H9 (cell line): ENCODE data around the gene SPRN. TPM values are rescaled to one million over a fixed set of nuclear protein-coding genes. Genes with fewer than 3 reads are reported as not detected.

Experiments used
- DNase-seq: peaks from one replicate; pipeline ENCODE4 v3.0.0-alpha.2; 2017
- H2AFZ ChIP-seq: one replicate; pipeline ENCODE4 v1.6.1; 2013; ENCODE audit warnings: mild to moderate bottlenecking, low read length, control low read depth, moderate library complexity
- H2AK5ac ChIP-seq: 2 replicates; pipeline ENCODE4 v1.6.1; 2013; ENCODE audit warnings: low read length, control low read depth, mixed read lengths; ENCODE audit not compliant: insufficient read length
- H2BK120ac ChIP-seq: one replicate; pipeline ENCODE4 v1.6.1; 2013; ENCODE audit warnings: low read depth, mild to moderate bottlenecking, low read length, control low read depth, inconsistent platforms; ENCODE audit not compliant: poor library complexity, severe bottlenecking
- H2BK12ac ChIP-seq: 2 replicates; pipeline ENCODE4 v1.6.1; 2013; ENCODE audit warnings: low read length, control low read depth, mixed read lengths, low read depth; ENCODE audit not compliant: insufficient read length
- H2BK15ac ChIP-seq: 2 replicates; pipeline ENCODE4 v1.6.1; 2013; ENCODE audit warnings: low read depth, low read length, control low read depth
- H2BK20ac ChIP-seq: one replicate; pipeline ENCODE4 v1.6.1; 2013; ENCODE audit warnings: low read depth, mild to moderate bottlenecking, low read length, control low read depth, inconsistent platforms; ENCODE audit not compliant: poor library complexity, severe bottlenecking
- H2BK5ac ChIP-seq: 2 replicates; pipeline ENCODE4 v1.6.1; 2013; ENCODE audit warnings: low read length, control low read depth, mixed read lengths; ENCODE audit not compliant: insufficient read length
- H3K14ac ChIP-seq: 2 replicates; pipeline ENCODE4 v1.6.1; 2013; ENCODE audit warnings: low read length, control low read depth; ENCODE audit not compliant: insufficient read depth
- H3K18ac ChIP-seq: 2 replicates; pipeline ENCODE4 v1.6.1; 2013; ENCODE audit warnings: low read depth, mild to moderate bottlenecking, mixed read lengths, low read length, control low read depth; ENCODE audit not compliant: insufficient read length
- H3K23ac ChIP-seq: 2 replicates; pipeline ENCODE4 v1.6.1; 2013; ENCODE audit warnings: low read length, control low read depth, mixed read lengths, low read depth; ENCODE audit not compliant: insufficient read length
- H3K23me2 ChIP-seq: 2 replicates; pipeline ENCODE4 v1.6.1; 2013; ENCODE audit warnings: low read depth, mild to moderate bottlenecking, mixed read lengths, low read length, control low read depth; ENCODE audit not compliant: insufficient read length, poor library complexity, severe bottlenecking
- H3K27ac ChIP-seq: 2 replicates; pipeline ENCODE4 v1.5.1; 2013; ENCODE audit warnings: low read length, control low read depth, mixed read lengths, low read depth; ENCODE audit not compliant: insufficient read length
- H3K27me3 ChIP-seq: 2 replicates; pipeline ENCODE4 v1.6.1; 2013; ENCODE audit warnings: low read length, control low read depth, inconsistent platforms; ENCODE audit not compliant: insufficient read depth
- H3K4ac ChIP-seq: 2 replicates; pipeline ENCODE4 v1.6.1; 2013; ENCODE audit warnings: low read depth, mild to moderate bottlenecking, control low read depth, inconsistent platforms, low read length, moderate library complexity
- H3K4me1 ChIP-seq: 2 replicates; pipeline ENCODE4 v1.6.1; 2013; ENCODE audit warnings: low read length, control low read depth, inconsistent platforms; ENCODE audit not compliant: insufficient read depth
- H3K4me2 ChIP-seq: 2 replicates; pipeline ENCODE4 v1.6.1; 2013; ENCODE audit warnings: low read length, control low read depth, mixed read lengths; ENCODE audit not compliant: insufficient read length, insufficient read depth
- H3K56ac ChIP-seq: 2 replicates; pipeline ENCODE4 v1.6.1; 2013; ENCODE audit warnings: low read depth, mild to moderate bottlenecking, mixed read lengths, low read length, control low read depth; ENCODE audit not compliant: insufficient read length
- H3K79me1 ChIP-seq: 2 replicates; pipeline ENCODE4 v1.6.1; 2013; ENCODE audit warnings: low read depth, mild to moderate bottlenecking, moderate library complexity, low read length, control low read depth, inconsistent platforms; ENCODE audit not compliant: insufficient read depth, poor library complexity, severe bottlenecking
- H3K79me2 ChIP-seq: 2 replicates; pipeline ENCODE4 v1.6.1; 2013; ENCODE audit warnings: low read length, control low read depth, inconsistent platforms; ENCODE audit not compliant: insufficient read depth
- H3K9ac ChIP-seq: 2 replicates; pipeline ENCODE4 v1.6.1; 2013; ENCODE audit warnings: low read length, control low read depth, mixed read lengths; ENCODE audit not compliant: insufficient read length; ENCODE audit errors: extremely low read depth
- H3K9me3 ChIP-seq: one replicate; pipeline ENCODE4 v1.6.1; 2013; ENCODE audit warnings: low read depth, low read length, inconsistent platforms; ENCODE audit not compliant: control insufficient read depth
- H3T11ph ChIP-seq: one replicate; pipeline ENCODE4 v1.6.1; 2013; ENCODE audit warnings: mild to moderate bottlenecking, low read length, control low read depth, inconsistent platforms
- H4K20me1 ChIP-seq: one replicate; pipeline ENCODE4 v1.6.1; 2013; ENCODE audit not compliant: control insufficient read depth, insufficient read length, insufficient read depth
- H4K5ac ChIP-seq: 2 replicates; pipeline ENCODE4 v1.6.1; 2013; ENCODE audit warnings: low read depth, mild to moderate bottlenecking, mixed read lengths, low read length, control low read depth; ENCODE audit not compliant: insufficient read length
- H4K8ac ChIP-seq: replicated peaks from 2 replicates; pipeline ENCODE4 v1.6.1; 2013; ENCODE audit warnings: low read length, control low read depth, mixed read lengths, low read depth; ENCODE audit not compliant: insufficient read length
- H4K91ac ChIP-seq: 2 replicates; pipeline ENCODE4 v1.6.1; 2013; ENCODE audit warnings: low read depth, mild to moderate bottlenecking, moderate library complexity, mixed read lengths, low read length, control low read depth; ENCODE audit not compliant: insufficient read length
- H3K27ac Mint-ChIP-seq, 3 experiments: 2 replicates in 2 of 3; 3 replicates in 1 of 3; pipeline ENCODE4 v1.8.0; 2020 to 2021; ENCODE audit warnings: mixed read lengths in 3 of 3, mild to moderate bottlenecking in 1 of 3, moderate library complexity in 1 of 3
- H3K27me3 Mint-ChIP-seq: 2 replicates; pipeline ENCODE4 v1.8.0; 2021; ENCODE audit warnings: low read depth, mild to moderate bottlenecking, moderate library complexity, mixed read lengths
- H3K36me3 Mint-ChIP-seq, 3 experiments: 2 replicates in 2 of 3; 3 replicates in 1 of 3; pipeline ENCODE4 v1.8.0; 2020 to 2021; ENCODE audit warnings: low read depth in 3 of 3, mixed read lengths in 3 of 3; ENCODE audit not compliant: insufficient read depth in 1 of 3
- H3K4me1 Mint-ChIP-seq, 2 experiments: 2 replicates each; pipeline ENCODE4 v1.8.0; 2020; ENCODE audit warnings: mixed read lengths in 2 of 2
- H3K4me3 Mint-ChIP-seq, 2 experiments: 2 replicates in 1 of 2; 3 replicates in 1 of 2; pipeline ENCODE4 v1.8.0; 2020 to 2021; ENCODE audit warnings: mild to moderate bottlenecking in 2 of 2, mixed read lengths in 2 of 2, moderate library complexity in 1 of 2
- H3K9me3 Mint-ChIP-seq, 2 experiments: 2 replicates in 1 of 2; 3 replicates in 1 of 2; pipeline ENCODE4 v1.8.0; 2020; ENCODE audit warnings: mild to moderate bottlenecking in 2 of 2, mixed read lengths in 2 of 2, moderate library complexity in 1 of 2
- WGBS: extraction: QIAGEN DNeasy Blood & Tissue Kit; methylation state at CpG from one replicate; pipeline ENCODE4 v1.1.7; 2013; ENCODE audit warnings: missing lambda C conversion rate, low lambda C conversion rate, mixed read lengths; ENCODE audit not compliant: insufficient read length; ENCODE audit errors: extremely low coverage; 5-methylcytosine and 5-hydroxymethylcytosine counted together
- total RNA-seq: library from RNA; stranded (reverse); gene quantifications from 2 replicates; pipeline ENCODE4 v1.2.1, GENCODE V29; 2021
- TF ChIP-seq, protein P1 (sequence below): fragments of 200-600 bp; sonication (generic); conservative IDR thresholded peaks from 3 replicates; pipeline ENCODE4 v1.8.0; 2021; ENCODE audit warnings: antibody characterized with exemption, mild to moderate bottlenecking

SPRN gene
- total RNA-seq, 1 experiment from 2014 or later, result 0.42 TPM

DNA sequence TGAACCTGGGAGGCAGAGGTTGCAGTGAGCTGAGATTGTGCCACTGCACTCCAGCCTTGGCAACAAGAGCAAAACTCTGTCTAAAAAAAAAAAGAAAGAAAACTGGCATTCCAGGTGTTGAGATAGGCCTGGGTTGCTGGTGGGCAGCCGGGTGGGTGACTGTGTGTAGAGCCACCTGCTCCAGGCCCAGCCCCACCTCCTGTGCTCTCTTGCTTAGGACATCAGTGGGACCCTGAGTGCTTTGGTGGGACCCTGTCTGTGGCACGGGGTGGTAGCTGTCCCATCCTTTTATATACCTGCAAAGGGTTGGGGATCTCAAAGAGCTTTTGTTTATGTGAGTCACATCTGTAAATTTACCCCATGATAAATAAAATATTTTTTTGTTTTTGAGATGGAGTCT lies 39.2 kb downstream of the SPRN start:
- Mint-ChIP-seq H3K4me3 (no peak overlapping the region), H3K9me3 (peaks cover 0 to 1% of the 10 kb centered on the region in 2 experiments; a peak in 1 of 5 replicates), H3K27me3 (peaks cover 5% of the 10 kb centered on the region), H3K27ac (no peak overlapping the region), H3K4me1 (no peaks in the 10 kb centered on the region), H3K36me3 (peaks cover 1 to 9% (median 6%) of the 10 kb centered on the region in 3 experiments; a peak in 4 of 7 replicates)
- Histone ChIP-seq H4K5ac (no peak overlapping the region), H3K4ac (no peak overlapping the region), H3K56ac (no peak overlapping the region), H4K20me1 (no peaks in the 10 kb centered on the region), H2BK120ac (no peak overlapping the region), H4K91ac (no peak overlapping the region), H3K23ac (no peak overlapping the region), H3K4me2 (no peak overlapping the region), H2BK12ac (no peak overlapping the region), H3K23me2 (no peaks in the 10 kb centered on the region), H2AFZ (no peak overlapping the region), H3K79me1 (no peaks in the 10 kb centered on the region), H3K9ac (no peak overlapping the region), H3K4me1 (no peaks in the 10 kb centered on the region), H2BK20ac (no peak overlapping the region), H3K14ac (no peak overlapping the region), H3K18ac (no peak overlapping the region), H2AK5ac (no peak overlapping the region), H4K8ac (no peak overlapping the region), H3T11ph (no peak overlapping the region), H3K27ac (no peak overlapping the region), H2BK15ac (no peak overlapping the region), H2BK5ac (no peak overlapping the region), H3K27me3 (no peaks in the 10 kb centered on the region), H3K79me2 (no peaks in the 10 kb centered on the region), H3K9me3 (no peaks in the 10 kb centered on the region)
- WGBS, result no CpG with 5 or more reads among the region's 2 CpGs
- DNase-seq, result no peak
- TF ChIP-seq, protein P1, sequence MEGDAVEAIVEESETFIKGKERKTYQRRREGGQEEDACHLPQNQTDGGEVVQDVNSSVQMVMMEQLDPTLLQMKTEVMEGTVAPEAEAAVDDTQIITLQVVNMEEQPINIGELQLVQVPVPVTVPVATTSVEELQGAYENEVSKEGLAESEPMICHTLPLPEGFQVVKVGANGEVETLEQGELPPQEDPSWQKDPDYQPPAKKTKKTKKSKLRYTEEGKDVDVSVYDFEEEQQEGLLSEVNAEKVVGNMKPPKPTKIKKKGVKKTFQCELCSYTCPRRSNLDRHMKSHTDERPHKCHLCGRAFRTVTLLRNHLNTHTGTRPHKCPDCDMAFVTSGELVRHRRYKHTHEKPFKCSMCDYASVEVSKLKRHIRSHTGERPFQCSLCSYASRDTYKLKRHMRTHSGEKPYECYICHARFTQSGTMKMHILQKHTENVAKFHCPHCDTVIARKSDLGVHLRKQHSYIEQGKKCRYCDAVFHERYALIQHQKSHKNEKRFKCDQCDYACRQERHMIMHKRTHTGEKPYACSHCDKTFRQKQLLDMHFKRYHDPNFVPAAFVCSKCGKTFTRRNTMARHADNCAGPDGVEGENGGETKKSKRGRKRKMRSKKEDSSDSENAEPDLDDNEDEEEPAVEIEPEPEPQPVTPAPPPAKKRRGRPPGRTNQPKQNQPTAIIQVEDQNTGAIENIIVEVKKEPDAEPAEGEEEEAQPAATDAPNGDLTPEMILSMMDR, result no peak
